Ovary (tissue), 9 donors: ENCODE data around the gene FBXL7. TPM values are rescaled to one million over a fixed set of nuclear protein-coding genes. Genes with fewer than 3 reads are reported as not detected.

Source experiments
- DNase-seq, 5 donors: peaks; one replicate each; pipeline ENCODE4 v3.0.0-alpha.2; 2019 to 2020
- H3K27ac ChIP-seq, 2 donors: fragments of 200-600 bp; one replicate each; pipeline versions ENCODE4 v1.5.1 to v1.8.0; 2019 to 2022
- H3K27me3 ChIP-seq: fragments of 200-600 bp; one replicate; pipeline ENCODE4 v1.8.0; 2022
- H3K36me3 ChIP-seq: fragments of 200-600 bp; sonication (generic); one replicate; pipeline ENCODE4 v1.5.1; 2019
- H3K4me1 ChIP-seq: one replicate; pipeline ENCODE4 v1.8.1; 2013; ENCODE audit warnings: mild to moderate bottlenecking, moderate library complexity; ENCODE audit not compliant: insufficient read depth
- H3K4me3 ChIP-seq: fragments of 200-600 bp; sonication (generic); one replicate; pipeline ENCODE4 v1.5.1; 2017
- H3K9me3 ChIP-seq, 2 donors: fragments of 200-600 bp in 1 of 2; sonication (generic) in 1 of 2; one replicate each; pipeline versions ENCODE4 v1.5.1 to v1.8.1; 2013 to 2019; ENCODE audit warnings: mild to moderate bottlenecking in 1 of 2, moderate library complexity in 1 of 2
- CTCF ChIP-seq, 3 donors: fragments of 450-650 bp in 2 of 3; fragments of 200-600 bp in 1 of 3; IDR thresholded peaks; one replicate each; pipeline versions ENCODE4 v1.5.1 to v1.8.0; 2016 to 2022; ENCODE audit warnings: antibody characterized with exemption in 3 of 3, mild to moderate bottlenecking in 1 of 3
- EP300 ChIP-seq: sonication (generic); formaldehyde crosslinking; IDR thresholded peaks from one replicate; pipeline ENCODE4 v1.6.1; 2017; ENCODE audit warnings: antibody characterized with exemption
- POLR2A ChIP-seq: fragments of 450-650 bp; IDR thresholded peaks from one replicate; pipeline ENCODE4 v1.6.1; 2017; ENCODE audit warnings: antibody characterized with exemption, mild to moderate bottlenecking, moderate library complexity
- WGBS, 3 donors: extraction: QIAGEN DNeasy Blood & Tissue Kit in 1 of 3; methylation state at CpG; one replicate each; pipeline versions ENCODE4 v1.1.5 to v1.1.7; 2013 to 2017; 5-methylcytosine and 5-hydroxymethylcytosine counted together
- intact Hi-C, 4 donors: fragments of 100-400 bp; cut with DNase I; formaldehyde crosslinking; loops; one replicate each; pipeline versions ENCODE4 v1.11.0 to v1.15.1; 2022 to 2023
- polyA plus RNA-seq, 2 donors: library from polyadenylated mRNA; stranded (reverse); fragments of 200-250 nt in 1 of 2; fragments of 350-450 nt in 1 of 2; fragmentation: Illumina TruSeq in 1 of 2; extraction: RNeasy Lipid Tissue Mini Kit (QIAGEN cat#74804) in 1 of 2; gene quantifications; one replicate each; pipeline ENCODE4 v1.2.3, GENCODE V29; 2013 to 2014
- total RNA-seq, 7 donors: library from RNA; depleted of rRNA in 2 of 7; stranded (reverse); fragments of >200 nt in 2 of 7; fragmentation: NEBNext Ultra II Directional in 3 of 7; extraction: Animal tissue kit (Norgen Biotek cat#: 25700) in 3 of 7; gene quantifications; one replicate each; pipeline versions ENCODE4 v1.1.0 to v1.2.4, GENCODE V29; 2016 to 2023
- donor health status: DM: no; HTN: no; CAD: no; lungs with moderate emphysema.
- donor health status: DM: no; HTN: no; CAD: no.
- donor health status: Bipolar disorder and iron deficiency.
- donor health status: DM: yes; HTN: yes; CAD: no.
- donor health status: DM: no; HTN: no; CAD: no.
- donor health status: DM: yes; HTN: yes; CAD: no.

FBXL7 gene
- total and polyA plus RNA-seq, 9 donors = 21.1 to 40.9 (median 29.2) TPM

DNA sequence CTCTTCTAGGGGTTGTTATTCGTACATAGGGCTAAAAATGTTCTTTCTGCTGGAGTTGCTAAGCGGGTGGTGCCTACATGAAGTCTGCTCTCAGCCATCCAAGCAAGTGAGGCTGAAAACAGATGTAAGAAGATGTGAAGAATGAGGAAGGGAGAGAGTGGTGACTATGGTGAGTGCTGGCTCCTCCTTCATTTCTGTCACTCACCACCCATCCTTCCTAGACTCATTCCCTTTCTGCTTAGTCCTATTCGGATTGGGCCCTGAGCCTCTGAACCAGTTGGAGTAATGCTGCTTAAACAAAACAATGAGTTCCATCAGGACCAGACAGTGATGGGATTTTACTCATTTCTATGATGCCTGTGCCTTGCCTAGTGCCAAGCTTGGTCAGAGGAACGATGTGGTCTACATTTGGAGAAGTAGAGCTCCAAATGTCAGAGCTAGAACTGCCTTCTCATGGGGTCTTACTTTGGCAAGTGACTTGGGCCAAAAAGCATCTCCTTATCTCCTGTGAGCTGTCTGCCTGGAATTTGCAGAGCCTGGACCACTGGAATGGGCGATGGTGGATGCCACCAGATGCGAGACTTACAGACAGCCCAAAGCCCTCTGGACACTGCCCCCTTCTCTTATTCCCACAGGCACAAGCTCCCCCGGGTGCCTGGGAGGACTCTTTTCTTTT, 192.9 kb downstream of the FBXL7 start:
- intact Hi-C loops = no loop called here
- no peaks in the 10 kb centered on the region for H3K9me3 ChIP-seq
- 62 to 92% (median 71%) methylated on average over 7 of the region's 7 CpGs for WGBS, 3 donors
- H3K4me1 ChIP-seq = peaks cover 18% of the 10 kb centered on the region
- DNase-seq = no peak
- H3K27me3 ChIP-seq = no peaks in the 10 kb centered on the region
- TF ChIP-seq EP300 (no peak), POLR2A (no peak), CTCF (IDR thresholded peaks at IDR 0.05) (no peak)
- H3K27ac ChIP-seq = peak overlapping the region in 1 of 2 donors; percentile 71
- H3K4me3 ChIP-seq = no peak overlapping the region
- H3K36me3 ChIP-seq = no peaks in the 10 kb centered on the region

- intact Hi-C loops = no loop called here
- Histone ChIP-seq H3K27me3 (no peaks in the 10 kb centered on the region), H3K36me3 (no peaks in the 10 kb centered on the region), H3K4me3 (no peak overlapping the region), H3K9me3 (no peaks in the 10 kb centered on the region), H3K27ac (peak overlapping the region in 1 of 2 donors; percentile 71), H3K4me1 (peaks cover 18% of the 10 kb centered on the region)
- no peak for TF ChIP-seq EP300
- TF ChIP-seq CTCF (IDR thresholded peaks at IDR 0.05) = no peak
- TF ChIP-seq POLR2A = no peak
- no peak for DNase-seq
- WGBS, 3 donors = 92 to 96% (median 93%) methylated on average over 6 of the region's 6 CpGs
Observed at GRCh38 chr5:15693382-15693728, 193.4 kb downstream of the FBXL7 start.

- 34 to 47% (median 43%) methylated on average over 6 of the region's 6 CpGs for WGBS, 3 donors
- Histone ChIP-seq H3K36me3 (no peaks in the 10 kb centered on the region), H3K27me3 (no peaks in the 10 kb centered on the region), H3K27ac (peak overlapping the region in 1 of 2 donors; percentile 71), H3K9me3 (no peaks in the 10 kb centered on the region), H3K4me3 (no peak overlapping the region), H3K4me1 (peaks cover 18% of the 10 kb centered on the region)
- intact Hi-C loops = no loop called here
- TF ChIP-seq CTCF (IDR thresholded peaks at IDR 0.05) (no peak), EP300 (no peak), POLR2A (no peak)
- no peak for DNase-seq
Observed at GRCh38 chr5:15693933-15694332, 194.0 kb downstream of the FBXL7 start.

DNA sequence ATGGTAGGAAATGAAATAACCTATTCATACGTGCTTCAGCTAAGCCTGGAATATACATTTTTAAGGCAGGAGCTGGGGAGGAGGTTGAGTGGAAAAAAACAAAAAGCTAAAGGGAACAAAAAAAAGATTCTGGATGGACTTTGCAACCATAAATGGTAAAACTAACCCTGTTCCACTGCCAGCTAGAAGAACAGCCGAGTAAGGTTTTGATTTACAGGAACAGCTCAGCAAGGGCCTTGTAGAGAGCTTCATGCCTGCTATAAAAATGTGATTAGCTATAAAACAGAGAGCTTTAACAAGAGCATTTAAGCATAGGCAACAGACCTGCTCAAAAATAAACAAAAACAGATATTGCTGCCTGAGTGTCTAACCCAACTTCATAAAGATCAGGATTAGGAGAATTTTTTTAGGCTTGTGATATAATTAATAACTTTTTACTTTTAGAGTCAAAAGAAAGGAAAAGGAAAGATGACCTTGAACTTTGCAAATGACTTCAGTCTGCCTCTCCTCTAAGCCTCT, 194.8 kb downstream of the FBXL7 start:
- Histone ChIP-seq H3K4me1 (peaks cover 18% of the 10 kb centered on the region), H3K36me3 (no peaks in the 10 kb centered on the region), H3K9me3 (no peaks in the 10 kb centered on the region), H3K27ac (peak overlapping the region; percentile 18 to 71), H3K4me3 (no peak overlapping the region), H3K27me3 (no peaks in the 10 kb centered on the region)
- intact Hi-C loops = no loop called here
- TF ChIP-seq EP300 = no peak
- TF ChIP-seq POLR2A = no peak
- no peak for TF ChIP-seq CTCF (IDR thresholded peaks at IDR 0.05)
- 2 to 9% (median 7%) methylated on average over 2 of the region's 2 CpGs for WGBS, 3 donors
- DNase-seq = no peak
